Measurements from ENCODE around the gene MPRIP. TPM values are rescaled to one million over a fixed set of nuclear protein-coding genes. Genes with fewer than 3 reads are reported as not detected.

The MPRIP gene
- total RNA-seq, 1 donor from 2014 or later, result 350 TPM

- no peak for DNase-seq
- TF ChIP-seq CTCF (IDR thresholded peaks at IDR 0.05; ENCODE audit: borderline replicate concordance), result no peak
- Histone ChIP-seq H3K27ac (replicated peaks) (peak overlapping the region; percentile 90), H3K4me3 (no peak overlapping the region), H3K4me1 (peaks cover 60% of the 10 kb centered on the region), H3K36me3 (no peaks in the 10 kb centered on the region), H3K9me3 (replicated peaks) (no peaks in the 10 kb centered on the region), H3K27me3 (ENCODE audit: low read depth) (no peaks in the 10 kb centered on the region)
- intact Hi-C loops (cut with micrococcal nuclease), result loop anchor here (10.0 kb wide), 1 partner anchor 54 kb away; no protein-coding TSS in a partner anchor
Observed at GRCh38 chr17:17041018-17041521, 1.2 kb upstream of the MPRIP start.

DNA sequence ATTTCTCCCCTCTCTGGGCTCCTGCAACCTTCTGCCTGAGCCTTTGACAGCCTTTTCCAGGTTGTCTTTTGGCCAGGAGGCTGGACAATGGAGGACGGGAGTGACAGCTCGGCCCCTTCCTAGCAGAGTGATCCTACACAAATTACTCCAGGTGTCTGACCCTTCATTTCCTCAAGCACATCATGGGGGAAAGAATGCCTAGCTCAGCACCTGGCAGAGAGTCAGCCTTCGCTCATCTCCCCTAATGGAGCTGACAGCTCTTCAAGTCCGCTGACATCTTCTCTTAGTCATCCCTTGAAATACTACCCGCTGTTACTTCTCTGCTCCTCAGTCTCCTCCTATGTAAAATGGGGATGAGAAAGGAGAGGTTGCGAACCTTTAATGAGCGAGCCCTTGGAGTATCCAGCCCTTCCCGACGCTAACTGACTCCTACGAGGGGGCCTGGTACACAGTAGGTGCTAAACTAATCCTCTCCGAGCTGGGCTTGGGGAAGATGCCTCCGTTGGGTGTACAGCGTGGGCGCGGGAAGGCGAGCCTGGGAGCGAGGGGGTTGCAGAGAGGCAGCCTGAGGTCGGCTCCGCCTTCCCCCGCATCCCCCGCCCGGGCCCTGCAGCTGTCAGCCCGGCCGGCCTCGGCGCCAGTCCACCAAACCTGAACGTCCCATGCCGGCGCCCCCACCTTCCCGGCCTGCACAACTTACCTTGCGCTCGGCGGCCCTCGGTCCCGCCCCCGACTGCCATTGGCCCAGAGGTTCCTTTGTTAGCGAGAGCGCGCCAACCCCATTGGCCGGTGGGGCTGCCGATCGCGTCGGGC, 480 bp upstream of the MPRIP start:
- DNase-seq, result peak; percentile 100
- Histone ChIP-seq H3K9me3 (replicated peaks) (no peaks in the 10 kb centered on the region), H3K27me3 (ENCODE audit: low read depth) (no peaks in the 10 kb centered on the region), H3K4me1 (peaks cover 60% of the 10 kb centered on the region), H3K36me3 (no peaks in the 10 kb centered on the region), H3K4me3 (peak overlapping the region; percentile 81), H3K27ac (replicated peaks) (peak overlapping the region; percentile 90)
- TF ChIP-seq CTCF (IDR thresholded peaks at IDR 0.05; ENCODE audit: borderline replicate concordance), result no peak
- intact Hi-C loops (cut with micrococcal nuclease), result loop anchor here (10.0 kb wide), 1 partner anchor 53 kb away; no protein-coding TSS in a partner anchor

DNA sequence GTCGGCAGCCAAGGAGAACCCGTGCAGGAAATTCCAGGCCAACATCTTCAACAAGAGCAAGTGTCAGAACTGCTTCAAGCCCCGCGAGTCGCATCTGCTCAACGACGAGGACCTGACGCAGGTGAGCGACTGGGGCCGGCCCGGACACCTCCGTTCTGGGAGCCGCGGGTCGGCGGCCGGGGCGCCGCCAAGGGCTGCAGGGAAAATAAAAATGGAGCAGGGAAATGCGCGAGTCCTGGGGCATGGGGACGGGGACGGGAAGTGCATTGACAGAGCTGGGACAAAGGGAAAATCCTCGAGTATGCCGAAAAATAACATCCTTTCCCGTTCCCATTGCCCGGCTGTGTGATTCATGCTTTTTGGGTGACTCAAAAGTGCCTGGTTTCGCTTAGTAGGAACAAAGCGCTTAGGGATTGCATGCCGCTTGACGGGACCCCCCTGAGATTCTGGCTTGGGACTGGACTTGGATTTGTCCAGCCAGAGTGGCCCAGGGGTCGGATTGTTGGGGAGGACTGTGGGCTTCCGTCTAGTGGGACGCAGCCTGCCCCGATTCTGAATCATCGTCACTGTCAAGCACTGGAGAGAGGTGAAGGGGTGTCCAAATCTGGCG, 699 bp downstream of the MPRIP start:
- no peaks in the 10 kb centered on the region for H3K36me3 ChIP-seq
- no peaks in the 10 kb centered on the region for H3K27me3 ChIP-seq (ENCODE audit: low read depth)
- H3K27ac ChIP-seq (replicated peaks), result peak overlapping the region; percentile 88
- intact Hi-C loops (cut with micrococcal nuclease), result loop anchor here (10.0 kb wide), 1 partner anchor 52 kb away; no protein-coding TSS in a partner anchor
- no peaks in the 10 kb centered on the region for H3K9me3 ChIP-seq (replicated peaks)
- no peak for DNase-seq
- peak overlapping the region; percentile 81 for H3K4me3 ChIP-seq
- H3K4me1 ChIP-seq, result peaks cover 65% of the 10 kb centered on the region
- no peak for TF ChIP-seq CTCF (IDR thresholded peaks at IDR 0.05; ENCODE audit: borderline replicate concordance)

DNA sequence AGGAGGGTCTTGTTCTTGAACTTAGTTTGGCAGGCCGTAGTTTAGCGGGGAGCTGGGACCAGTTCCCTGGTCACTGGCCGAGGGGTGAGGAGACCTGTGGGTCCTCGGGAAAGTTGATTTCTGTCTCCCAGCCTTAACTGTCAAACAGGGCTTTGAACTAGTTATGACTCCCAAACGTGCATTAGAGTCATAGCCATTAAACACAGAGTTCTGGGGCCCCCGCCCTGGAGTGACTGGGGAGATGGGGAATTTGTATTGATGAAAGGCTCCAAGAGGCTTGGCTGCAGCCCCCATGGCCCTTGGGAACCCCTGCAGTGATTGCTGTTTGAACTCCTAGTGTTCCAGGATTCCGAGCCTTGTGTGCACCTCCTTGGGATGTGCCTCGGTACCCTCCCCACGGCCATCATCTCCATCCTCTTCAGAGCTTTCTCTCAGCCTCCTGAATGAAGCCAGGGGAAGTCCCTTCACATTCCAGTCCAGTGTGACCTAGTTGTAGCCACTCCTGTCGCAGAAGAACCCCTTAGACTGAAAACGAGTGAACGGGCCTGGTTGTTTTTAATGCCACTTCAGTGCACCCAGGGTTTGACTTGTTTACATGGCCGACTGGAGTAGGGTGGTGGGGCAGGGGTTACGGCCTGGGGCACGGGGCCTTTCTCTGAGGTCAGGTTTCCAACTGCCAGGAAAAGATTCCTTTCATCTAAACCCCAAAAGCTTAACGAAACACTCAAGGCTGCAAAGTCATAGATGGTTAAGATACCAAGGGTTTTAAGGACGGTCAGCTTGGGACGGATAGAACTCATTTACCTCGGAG, 1.4 kb downstream of the MPRIP start:
- no peaks in the 10 kb centered on the region for H3K9me3 ChIP-seq (replicated peaks)
- peaks cover 72% of the 10 kb centered on the region for H3K4me1 ChIP-seq
- no peak for TF ChIP-seq CTCF (IDR thresholded peaks at IDR 0.05; ENCODE audit: borderline replicate concordance)
- peak overlapping the region; percentile 88 for H3K27ac ChIP-seq (replicated peaks)
- H3K36me3 ChIP-seq, result no peaks in the 10 kb centered on the region
- no peaks in the 10 kb centered on the region for H3K27me3 ChIP-seq (ENCODE audit: low read depth)
- intact Hi-C loops (cut with micrococcal nuclease), result loop anchor here (10.0 kb wide), 1 partner anchor 51 kb away; no protein-coding TSS in a partner anchor
- peak overlapping the region; percentile 81 for H3K4me3 ChIP-seq
- DNase-seq, result no peak
